Measurements from ENCODE around the gene BEST4. TPM values are rescaled to one million over a fixed set of nuclear protein-coding genes. Genes with fewer than 3 reads are reported as not detected.
A peak's percentile ranks its signal among the peaks of the same experiment; 100 is the strongest.

Gene BEST4
- total RNA-seq, 1 experiment from 2014 or later: 1.3 TPM

DNA sequence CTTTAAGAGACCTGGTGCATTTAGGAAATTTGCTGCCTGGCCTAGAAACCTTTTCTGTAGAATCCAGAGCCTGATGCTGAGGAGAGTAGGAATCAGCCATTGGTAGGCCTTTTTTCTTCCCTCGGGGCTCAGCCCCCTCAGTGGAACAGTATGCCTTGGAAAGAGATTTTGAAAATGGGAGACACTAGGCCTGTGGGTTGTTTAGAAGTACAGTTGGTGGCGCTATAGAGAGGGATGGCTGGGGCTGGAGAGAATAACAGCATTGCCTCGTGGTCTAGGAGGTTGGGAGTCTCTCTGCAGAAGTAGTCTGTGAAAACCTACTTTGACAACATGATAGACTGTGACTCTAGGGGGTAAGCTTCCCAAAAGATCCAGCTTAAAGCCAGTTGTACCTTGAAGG, 40.1 kb downstream of the BEST4 start:
- Histone ChIP-seq H4K20me1 (ENCODE audit: insufficient read depth) (no peaks in the 10 kb centered on the region; the same call in 1 of the 2 replicates), H3F3A (ENCODE audit: insufficient read depth, low read depth) (peaks cover 7% of the 10 kb centered on the region; the same call in 1 of the 2 replicates), H2AFZ (no peak overlapping the region), H3K27ac (no peak overlapping the region), H3K36me3 (ENCODE audit: low read depth) (peaks cover 42% of the 10 kb centered on the region), H3K4me2 (no peak overlapping the region), H3K9me2 (ENCODE audit: insufficient read depth) (no peaks in the 10 kb centered on the region), H3K4me3 (no peak overlapping the region), H3K9me3 (ENCODE audit: insufficient read depth, low read depth) (no peaks in the 10 kb centered on the region), H3K27me3 (ENCODE audit: insufficient read depth, low read depth) (no peaks in the 10 kb centered on the region), H3K79me2 (ENCODE audit: low read depth) (peaks cover 35% of the 10 kb centered on the region), H3K4me1 (replicated peaks; ENCODE audit: insufficient read depth) (no peaks in the 10 kb centered on the region)
- TF ChIP-seq, protein P1, sequence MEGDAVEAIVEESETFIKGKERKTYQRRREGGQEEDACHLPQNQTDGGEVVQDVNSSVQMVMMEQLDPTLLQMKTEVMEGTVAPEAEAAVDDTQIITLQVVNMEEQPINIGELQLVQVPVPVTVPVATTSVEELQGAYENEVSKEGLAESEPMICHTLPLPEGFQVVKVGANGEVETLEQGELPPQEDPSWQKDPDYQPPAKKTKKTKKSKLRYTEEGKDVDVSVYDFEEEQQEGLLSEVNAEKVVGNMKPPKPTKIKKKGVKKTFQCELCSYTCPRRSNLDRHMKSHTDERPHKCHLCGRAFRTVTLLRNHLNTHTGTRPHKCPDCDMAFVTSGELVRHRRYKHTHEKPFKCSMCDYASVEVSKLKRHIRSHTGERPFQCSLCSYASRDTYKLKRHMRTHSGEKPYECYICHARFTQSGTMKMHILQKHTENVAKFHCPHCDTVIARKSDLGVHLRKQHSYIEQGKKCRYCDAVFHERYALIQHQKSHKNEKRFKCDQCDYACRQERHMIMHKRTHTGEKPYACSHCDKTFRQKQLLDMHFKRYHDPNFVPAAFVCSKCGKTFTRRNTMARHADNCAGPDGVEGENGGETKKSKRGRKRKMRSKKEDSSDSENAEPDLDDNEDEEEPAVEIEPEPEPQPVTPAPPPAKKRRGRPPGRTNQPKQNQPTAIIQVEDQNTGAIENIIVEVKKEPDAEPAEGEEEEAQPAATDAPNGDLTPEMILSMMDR (conservative IDR thresholded peaks at IDR 0.05): no peak; the same call in 1 of the 2 replicates
- no peak for TF ChIP-seq EZH2 (IDR thresholded peaks at IDR 0.05; ENCODE audit: low read depth)
- intact Hi-C loops (cut with micrococcal nuclease; ENCODE audit: unreplicated experiment): no loop called here
- no TSS peak for BruUV-seq (replicated peaks)
- no peak for DNase-seq
- ChIA-PET CTCF (no interaction called here), POLR2A (ENCODE audit: unreplicated experiment) (no interaction called here)

DNA sequence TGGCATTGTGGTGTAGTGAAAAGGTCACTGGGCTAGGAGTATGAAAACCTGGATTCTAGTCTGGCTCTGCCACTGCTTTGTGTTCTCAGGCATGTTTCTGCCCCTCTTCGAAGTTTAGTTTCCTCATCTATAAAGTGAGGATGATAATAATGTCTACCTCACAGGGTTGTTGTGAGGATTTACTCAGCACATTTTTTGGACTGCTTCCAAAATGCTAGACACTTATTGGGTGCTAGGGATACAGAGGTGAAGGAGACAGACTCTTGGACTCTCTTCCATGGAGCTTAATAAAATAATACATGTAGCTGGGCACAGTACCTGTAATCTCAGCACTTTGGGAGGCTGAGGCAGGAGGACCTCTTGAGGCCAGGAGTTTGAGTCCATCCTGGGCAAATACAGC, 44.8 kb downstream of the BEST4 start:
- Histone ChIP-seq H4K20me1 (ENCODE audit: insufficient read depth) (no peaks in the 10 kb centered on the region; the same call in 1 of the 2 replicates), H3K4me2 (no peak overlapping the region), H3K27me3 (ENCODE audit: insufficient read depth, low read depth) (no peaks in the 10 kb centered on the region), H3F3A (ENCODE audit: insufficient read depth, low read depth) (peaks cover 9% of the 10 kb centered on the region), H3K4me1 (replicated peaks; ENCODE audit: insufficient read depth) (peaks cover 15% of the 10 kb centered on the region), H3K36me3 (ENCODE audit: low read depth) (peaks cover 39% of the 10 kb centered on the region), H3K27ac (no peak overlapping the region), H3K79me2 (ENCODE audit: low read depth) (peaks cover 71% of the 10 kb centered on the region), H3K9me2 (ENCODE audit: insufficient read depth) (no peaks in the 10 kb centered on the region), H3K4me3 (no peak overlapping the region), H3K9me3 (ENCODE audit: insufficient read depth, low read depth) (no peaks in the 10 kb centered on the region), H2AFZ (no peak overlapping the region)
- intact Hi-C loops (cut with micrococcal nuclease; ENCODE audit: unreplicated experiment): no loop called here
- ChIA-PET CTCF (interaction anchor here (0.6 kb wide), 1 partner anchor 268 kb away, joined by 3 read pairs; no protein-coding TSS in a partner anchor), POLR2A (ENCODE audit: unreplicated experiment) (interaction anchor here (0.6 to 0.7 kb wide), 4 partner anchors 26 to 1534 kb away, joined by 3 to 16 read pairs (median 8); no protein-coding TSS in a partner anchor)
- no peak for DNase-seq
- TF ChIP-seq, protein P1 (conservative IDR thresholded peaks at IDR 0.05): no peak
- no peak for TF ChIP-seq EZH2 (IDR thresholded peaks at IDR 0.05; ENCODE audit: low read depth)
- no TSS peak for BruUV-seq (replicated peaks)

DNA sequence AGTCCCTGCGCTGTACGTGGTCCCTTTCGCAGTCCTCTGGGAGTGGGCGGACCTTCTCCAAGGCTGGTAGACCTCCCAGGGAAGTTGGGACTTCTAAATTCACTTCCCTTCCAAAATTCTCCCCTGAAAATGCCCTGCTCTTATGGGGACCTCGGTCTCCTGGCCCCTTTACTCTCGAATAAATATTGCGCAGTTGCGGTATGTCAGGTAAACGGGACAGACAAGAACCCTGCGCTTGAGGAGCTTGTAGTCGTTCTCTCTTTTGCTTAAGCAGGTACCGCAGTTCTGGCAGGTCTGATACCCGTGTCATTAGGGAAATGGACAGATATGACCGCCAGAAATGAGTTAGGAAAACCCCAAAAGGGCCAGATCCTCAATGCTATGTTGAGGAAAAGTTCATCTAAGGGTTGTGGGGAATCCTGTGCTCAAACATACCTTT, 47.8 kb downstream of the BEST4 start:
- peaks cover 18% of the 10 kb centered on the region for H3K36me3 ChIP-seq (ENCODE audit: low read depth)
- H3K9me2 ChIP-seq (ENCODE audit: insufficient read depth): no peaks in the 10 kb centered on the region
- BruUV-seq (replicated peaks): TSS peak; percentile 64
- peaks cover 59% of the 10 kb centered on the region for H3K79me2 ChIP-seq (ENCODE audit: low read depth)
- POLR2A ChIA-PET (ENCODE audit: unreplicated experiment): interaction anchor here (0.6 to 0.7 kb wide), 2 partner anchors 71 to 600 kb away, joined by 4 to 6 read pairs; partner anchors contain the start of genes MUTYH and TOE1
- peak overlapping the region; percentile 66 for H2AFZ ChIP-seq
- no peak for DNase-seq
- peak overlapping the region; percentile 89 for H3K4me2 ChIP-seq
- intact Hi-C loops (cut with micrococcal nuclease; ENCODE audit: unreplicated experiment): no loop called here
- TF ChIP-seq, protein P1 (conservative IDR thresholded peaks at IDR 0.05): no peak
- TF ChIP-seq EZH2 (IDR thresholded peaks at IDR 0.05; ENCODE audit: low read depth): no peak
- H3K9me3 ChIP-seq (ENCODE audit: insufficient read depth, low read depth): no peaks in the 10 kb centered on the region
- no peaks in the 10 kb centered on the region for H4K20me1 ChIP-seq (ENCODE audit: insufficient read depth)
- H3K4me3 ChIP-seq: peak overlapping the region; percentile 65
- peak overlapping the region; percentile 79 for H3K27ac ChIP-seq
- CTCF ChIA-PET: interaction anchor here (0.6 kb wide), 1 partner anchor 8 kb away, joined by 13 read pairs; no protein-coding TSS in a partner anchor
- peaks cover 18% of the 10 kb centered on the region for H3K4me1 ChIP-seq (replicated peaks; ENCODE audit: insufficient read depth)
- no peaks in the 10 kb centered on the region for H3K27me3 ChIP-seq (ENCODE audit: insufficient read depth, low read depth)
- peaks cover 13% of the 10 kb centered on the region for H3F3A ChIP-seq (ENCODE audit: insufficient read depth, low read depth)

Measured in PC-9 (cell line).